Stimulated activated CD4-positive, alpha-beta T cell treated with anti-CD3 and anti-CD28 coated beads, Interleukin-1b, Interleukin-23, amount 100 ng/mL, for 24 hours (primary cell): ENCODE measurements around the gene ARHGEF17.
A peak's percentile ranks its signal among the peaks of the same experiment; 100 is the strongest.
"Not testable (repeated sequence)": the region's sequence is repeated elsewhere in the genome, so short reads cannot be mapped to it uniquely, and the experiment has no call there.

ENCODE experiments used
- DNase-seq, 4 experiments: peaks; one replicate each; pipeline ENCODE4 v3.0.0-alpha.2; 2020; ENCODE audit warnings: low read depth in 4 of 4, low spot score in 1 of 4

Gene ARHGEF17

GRCh38 chr11:73308003-73308960 lies at the start of gene ARHGEF17:
Gene ARHGEF17, plus strand, starts transcription at chr11:73308276. Its CDS starts 363 bp downstream, at chr11:73308639.
- peak in 3 of 4 experiments; percentile 9 to 12 (median 10) for DNase-seq

GRCh38 chr11:73259406-73260126 lies 48.5 kb upstream of the ARHGEF17 start:
- no peak for DNase-seq

GRCh38 chr11:73260127-73260457 lies 48.0 kb upstream of the ARHGEF17 start:
- DNase-seq = no peak

GRCh38 chr11:73262851-73263495 lies 45.1 kb upstream of the ARHGEF17 start:
- no peak for DNase-seq

- DNase-seq = no peak
These were observed 44.4 kb upstream of the ARHGEF17 start for GRCh38 chr11:73263640-73264039.

- no peak for DNase-seq
These were observed 42.7 kb upstream of the ARHGEF17 start for GRCh38 chr11:73265278-73265810.

- DNase-seq = no peak
These were observed 42.0 kb upstream of the ARHGEF17 start for GRCh38 chr11:73265853-73266645.

GRCh38 chr11:73266646-73267020 lies 41.4 kb upstream of the ARHGEF17 start:
- no peak for DNase-seq

GRCh38 chr11:73267122-73267846 lies 40.8 kb upstream of the ARHGEF17 start:
- no peak for DNase-seq

- no peak for DNase-seq
These were observed 40.1 kb upstream of the ARHGEF17 start for GRCh38 chr11:73267906-73268540.

- DNase-seq = no peak
These were observed 39.3 kb upstream of the ARHGEF17 start for GRCh38 chr11:73268671-73269271.

GRCh38 chr11:73269459-73270015 lies 38.5 kb upstream of the ARHGEF17 start:
- DNase-seq = no peak

GRCh38 chr11:73270016-73270854 lies 37.8 kb upstream of the ARHGEF17 start:
- DNase-seq = no peak

- DNase-seq = no peak
These were observed 37.1 kb upstream of the ARHGEF17 start for GRCh38 chr11:73270855-73271477.

- not testable (repeated sequence) for DNase-seq
These were observed 36.6 kb upstream of the ARHGEF17 start for GRCh38 chr11:73271478-73271865.

- DNase-seq = no peak
These were observed 36.0 kb upstream of the ARHGEF17 start, which contains the start of gene P2RY6 for GRCh38 chr11:73271936-73272679. Gene P2RY6, plus strand, starts transcription at chr11:73272338. Its CDS starts 24,181 bp downstream, at chr11:73296519.

GRCh38 chr11:73272680-73273038 lies 35.4 kb upstream of the ARHGEF17 start:
- no peak for DNase-seq
